ENCODE results near the gene MED12L.

The MED12L gene

GRCh38 chr3:151086484-151087456 lies 1.3 kb downstream of the MED12L start:
- peak; percentile 35 to 52 for DNase-seq (ENCODE audit: low read depth in 2 of 2)

GRCh38 chr3:151087648-151088047 lies 2.2 kb downstream of the MED12L start:
- DNase-seq (ENCODE audit: low read depth in 2 of 2): no peak

GRCh38 chr3:151091685-151092345 lies 6.4 kb downstream of the MED12L start:
- no peak for DNase-seq (ENCODE audit: low read depth in 2 of 2)

DNA sequence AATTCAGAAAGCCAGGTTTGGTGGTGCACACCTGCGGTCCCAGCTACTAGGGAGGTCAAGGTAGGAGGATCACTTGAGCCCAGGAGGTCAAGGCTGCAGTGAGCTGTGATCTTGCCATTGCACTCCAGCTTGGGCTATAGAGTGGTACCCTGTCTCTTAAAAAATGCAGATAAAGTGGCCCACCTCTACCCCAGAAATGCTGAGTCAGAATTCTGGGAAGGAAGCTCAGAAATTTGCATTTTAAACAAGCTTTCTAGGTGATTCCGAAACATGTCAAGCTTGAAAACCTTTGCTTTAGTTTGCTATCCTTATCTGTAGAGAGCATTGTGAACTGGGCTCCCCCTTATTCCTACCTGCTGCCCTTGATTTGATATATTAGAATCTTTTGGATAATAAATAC lies 7.7 kb downstream of the MED12L start:
- DNase-seq (ENCODE audit: low read depth in 2 of 2): no peak

DNA sequence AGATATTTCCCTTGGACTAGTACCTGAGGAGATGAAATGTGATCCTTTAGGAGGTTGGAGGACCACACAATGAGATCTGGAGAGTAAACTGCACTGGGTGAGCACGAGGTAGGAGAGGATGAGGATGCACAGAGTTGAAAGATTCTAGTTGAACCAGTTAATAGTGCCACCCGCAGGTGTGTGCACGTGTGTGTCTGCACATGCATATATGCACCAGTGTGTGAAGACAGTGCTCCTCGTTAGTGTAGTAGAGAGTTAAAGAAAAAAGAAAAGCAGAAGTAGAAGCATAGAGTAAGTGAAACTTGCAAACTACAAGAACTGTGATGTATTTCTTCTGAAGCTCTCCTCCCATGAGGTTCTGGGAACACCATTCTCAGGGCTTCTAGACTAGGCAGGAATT lies 8.4 kb downstream of the MED12L start:
- no peak for DNase-seq (ENCODE audit: low read depth in 2 of 2)

DNA sequence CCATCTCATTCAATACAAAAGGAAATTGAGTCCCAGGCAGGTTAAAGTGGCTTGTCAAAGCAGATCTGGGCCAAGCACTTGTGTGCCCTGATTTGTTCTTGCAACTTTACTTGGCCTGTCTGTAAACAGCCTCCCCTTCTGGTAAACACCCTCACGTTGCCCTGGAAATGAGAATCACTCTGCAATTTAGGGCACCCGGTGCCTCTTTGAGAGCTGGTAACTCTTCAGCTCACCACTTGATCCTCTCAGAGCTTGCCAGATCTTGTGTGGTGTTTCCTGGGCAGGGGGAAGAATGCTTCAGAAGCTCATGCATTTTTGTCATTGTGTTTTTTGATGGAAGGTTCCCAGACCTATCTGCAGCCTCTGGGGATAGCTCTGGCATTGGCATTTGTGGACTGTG lies 11.3 kb downstream of the MED12L start:
- no peak for DNase-seq (ENCODE audit: low read depth in 2 of 2)

DNA sequence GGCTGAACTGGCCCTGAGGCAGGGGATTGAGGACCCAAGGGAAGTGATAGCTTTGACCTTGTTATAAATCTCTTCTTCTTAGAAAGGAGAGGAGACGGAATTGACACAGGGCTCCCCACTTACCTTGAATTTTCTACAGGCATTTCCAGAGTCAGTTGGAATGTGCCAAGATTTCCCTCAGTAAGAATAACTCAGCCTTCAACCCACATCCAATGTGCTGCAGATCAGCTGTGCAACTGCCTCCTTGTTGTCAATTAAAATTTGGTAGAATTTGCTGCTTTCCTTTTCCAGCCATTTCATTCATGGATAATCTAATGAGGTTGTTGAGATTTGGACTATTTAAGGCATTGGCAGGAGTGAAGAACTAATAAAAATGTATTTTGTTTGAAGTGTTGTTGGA lies 14.6 kb downstream of the MED12L start:
- DNase-seq (ENCODE audit: low read depth in 2 of 2): no peak

- DNase-seq (ENCODE audit: low read depth in 2 of 2): no peak
These were observed 16.0 kb downstream of the MED12L start for GRCh38 chr3:151101270-151101969.

DNA sequence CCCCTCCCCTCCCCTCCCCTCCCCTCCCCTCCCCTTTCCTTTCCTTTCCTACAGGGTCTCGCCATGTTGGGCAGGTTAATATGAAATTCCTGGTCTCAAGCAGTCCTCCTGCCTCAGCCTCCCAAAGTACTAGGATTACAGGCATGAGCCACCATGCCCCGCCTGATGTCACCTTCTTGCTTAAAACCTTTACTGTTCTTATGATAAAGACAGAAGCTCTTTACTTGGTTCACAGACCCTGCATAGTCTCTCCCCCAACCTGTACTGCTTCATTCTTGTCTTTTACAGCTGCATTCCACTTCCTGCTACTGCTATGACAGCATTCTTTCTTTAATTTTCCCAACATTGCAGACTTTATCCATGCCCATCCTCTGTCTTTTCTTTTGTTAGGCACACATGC lies 20.8 kb downstream of the MED12L start:
- no peak for DNase-seq (ENCODE audit: low read depth in 2 of 2)

GRCh38 chr3:151107177-151107576 lies 21.7 kb downstream of the MED12L start:
- no peak for DNase-seq (ENCODE audit: low read depth in 2 of 2)

DNA sequence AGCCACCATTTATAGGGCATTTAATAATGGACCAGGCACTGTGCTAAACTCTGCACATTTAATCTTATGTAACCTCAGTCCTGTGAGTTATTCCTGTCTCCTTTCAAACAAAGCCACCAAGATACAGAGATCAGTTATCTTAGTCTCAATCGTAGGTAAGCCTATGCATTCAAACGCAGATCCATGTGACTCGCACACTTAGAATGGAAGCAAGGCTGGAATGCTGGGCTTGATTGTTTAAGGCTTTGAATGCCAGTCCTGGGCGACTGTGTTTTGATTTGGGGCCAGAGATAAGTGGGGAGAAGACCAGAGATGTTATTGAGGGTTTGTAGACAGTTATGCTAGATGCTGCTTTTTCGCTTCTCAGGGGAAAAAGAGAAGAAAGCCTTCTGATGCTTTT lies 22.2 kb downstream of the MED12L start:
- DNase-seq (ENCODE audit: low read depth in 2 of 2): no peak

DNA sequence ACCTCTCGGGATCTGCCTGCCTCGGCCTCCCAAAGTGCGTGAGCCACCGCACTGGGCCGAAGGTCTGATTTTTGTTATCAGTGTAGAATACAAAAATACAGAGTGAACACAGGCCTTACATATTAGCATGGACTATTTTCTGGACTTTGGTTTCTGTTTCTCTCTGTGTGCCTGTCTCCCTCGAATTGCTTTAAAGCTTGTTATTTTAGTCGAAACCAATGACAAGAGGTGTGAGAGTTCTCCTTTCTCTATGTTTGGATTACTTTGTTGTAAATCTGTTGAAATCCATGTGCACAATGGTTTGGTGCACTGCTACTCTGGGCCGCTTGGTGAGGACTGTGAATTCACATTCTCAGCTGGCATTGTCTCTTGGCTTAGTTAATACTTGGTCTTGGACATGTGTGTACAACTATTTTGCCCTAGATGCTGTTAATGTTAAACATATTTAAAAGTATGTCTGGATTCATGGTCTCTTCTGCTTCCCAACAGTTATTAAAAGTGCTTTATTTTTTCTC lies 23.9 kb downstream of the MED12L start:
- no peak for DNase-seq (ENCODE audit: low read depth in 2 of 2)

DNA sequence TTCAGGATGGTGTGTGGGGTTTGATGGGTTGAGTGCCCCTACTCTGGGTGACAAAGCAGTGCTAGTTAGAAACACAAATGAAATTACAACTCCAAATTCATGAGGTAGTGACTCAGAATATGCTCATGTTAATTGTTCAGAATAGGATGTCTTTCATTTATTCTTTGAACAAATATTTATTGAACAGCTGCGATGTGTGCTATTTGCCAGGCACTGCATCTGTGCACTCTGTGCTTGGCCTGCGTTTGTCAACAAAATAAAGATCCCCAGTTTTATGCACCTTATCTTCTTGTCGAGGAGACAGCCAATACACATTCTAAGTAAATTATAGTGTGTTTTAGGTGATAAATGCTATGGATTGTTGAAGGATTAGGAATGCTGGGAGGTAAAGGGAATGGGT lies 27.3 kb downstream of the MED12L start:
- DNase-seq (ENCODE audit: low read depth in 2 of 2): no peak

DNA sequence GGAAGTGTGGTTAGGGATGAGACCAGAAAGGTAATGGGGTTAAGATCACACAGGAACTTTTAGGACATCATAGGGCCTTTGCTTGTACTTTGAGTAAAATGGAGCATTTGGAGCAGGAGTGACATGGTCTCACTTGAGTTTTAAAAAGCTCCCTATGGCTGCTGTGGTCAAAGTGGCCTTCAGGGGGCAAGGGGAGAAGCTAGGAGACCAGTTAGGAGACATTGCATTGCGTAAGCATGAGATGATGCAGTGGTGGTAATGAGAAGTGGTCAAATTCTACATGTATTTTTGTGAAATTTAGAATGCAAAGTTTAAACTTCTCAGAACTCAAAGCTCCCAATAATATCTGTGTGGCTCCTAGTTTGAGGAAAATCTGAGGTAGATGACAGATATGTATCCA lies 27.9 kb downstream of the MED12L start:
- no peak for DNase-seq (ENCODE audit: low read depth in 2 of 2)

- DNase-seq (ENCODE audit: low read depth in 2 of 2): no peak
These were observed 31.6 kb downstream of the MED12L start for GRCh38 chr3:151117047-151117446.

GRCh38 chr3:151119188-151119587 lies 33.7 kb downstream of the MED12L start:
- DNase-seq (ENCODE audit: low read depth in 2 of 2): no peak

DNA sequence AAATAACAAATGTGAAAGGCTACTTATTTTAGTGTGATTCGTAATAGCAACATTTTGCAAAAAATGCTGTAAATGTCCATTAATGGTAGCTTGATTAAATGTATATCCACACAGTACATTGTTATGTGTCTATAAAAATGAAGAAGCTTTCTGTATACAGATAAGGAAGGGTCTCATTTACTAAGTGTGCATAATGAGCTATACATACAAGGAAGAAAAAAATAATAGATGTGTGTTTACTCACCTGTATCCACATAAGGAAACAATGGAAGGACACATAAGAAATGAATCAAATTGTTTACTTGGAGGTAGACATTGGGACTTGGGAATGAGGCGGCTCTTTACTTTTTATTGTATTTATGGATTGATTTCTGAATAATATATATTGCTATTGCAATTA lies 34.9 kb downstream of the MED12L start:
- DNase-seq (ENCODE audit: low read depth in 2 of 2): no peak

GRCh38 chr3:151121016-151121415 lies 35.6 kb downstream of the MED12L start:
- DNase-seq (ENCODE audit: low read depth in 2 of 2): no peak

GRCh38 chr3:151123827-151124226 lies 38.4 kb downstream of the MED12L start:
- no peak for DNase-seq (ENCODE audit: low read depth in 2 of 2)

DNA sequence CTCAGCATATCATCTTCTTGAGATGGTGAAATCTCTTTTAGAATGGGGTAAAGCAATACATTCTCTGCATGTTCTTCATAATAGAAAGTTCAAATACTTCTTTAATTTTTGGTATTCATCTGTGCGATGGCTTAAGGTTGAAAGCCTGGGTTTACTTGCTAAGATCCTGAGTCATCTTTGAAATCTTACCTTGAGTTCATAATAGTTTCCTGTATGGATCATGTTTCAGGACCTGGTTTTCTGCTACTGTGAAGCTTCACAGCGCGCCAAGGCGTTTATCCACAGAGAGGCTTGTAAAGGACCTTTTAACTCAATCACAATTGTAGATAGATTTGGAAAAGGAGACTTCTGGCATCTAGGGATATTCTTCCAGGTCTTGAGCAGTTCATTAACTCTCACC lies 39.0 kb downstream of the MED12L start:
- DNase-seq (ENCODE audit: low read depth in 2 of 2): no peak

DNA sequence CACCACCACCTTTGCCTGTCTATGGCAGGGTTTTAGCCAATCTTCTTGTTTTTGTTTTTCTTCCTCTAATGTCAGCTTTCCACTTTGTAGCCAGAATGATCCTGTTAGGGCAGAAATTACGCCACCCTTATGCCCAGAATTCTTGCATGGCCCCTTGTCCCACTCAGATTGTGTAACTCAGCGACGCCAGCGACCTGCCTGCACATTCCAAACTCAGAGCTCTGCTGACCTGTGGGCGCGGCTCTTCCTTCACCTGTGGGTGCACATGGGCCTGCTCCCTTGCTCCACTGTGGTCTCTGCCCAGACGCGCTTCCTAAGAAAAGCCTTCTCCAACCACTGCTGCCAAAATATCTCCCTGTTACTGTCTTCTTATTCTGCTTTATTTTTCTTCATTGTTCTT lies 45.0 kb downstream of the MED12L start:
- DNase-seq (ENCODE audit: low read depth in 2 of 2): no peak

DNA sequence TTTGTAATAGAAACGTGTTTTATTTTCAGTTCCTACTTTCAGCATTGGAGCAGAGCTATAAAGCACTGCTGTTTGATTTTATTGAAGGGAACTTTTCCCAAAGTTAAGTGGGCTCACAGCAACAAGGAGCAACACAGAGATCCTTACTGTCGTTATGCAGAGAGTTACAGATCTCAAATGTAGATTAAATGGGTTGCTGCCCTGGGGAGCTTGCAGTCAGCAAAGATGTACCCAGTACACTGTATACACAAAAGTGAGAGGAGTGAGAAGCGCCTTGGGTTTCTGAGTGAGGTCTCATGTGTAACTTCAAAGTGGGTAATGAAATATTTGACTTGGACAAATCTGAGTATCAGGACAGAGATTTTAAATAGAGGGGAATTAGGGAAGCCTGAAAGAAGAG lies 47.7 kb downstream of the MED12L start:
- no peak for DNase-seq (ENCODE audit: low read depth in 2 of 2)

All from activated CD4-positive, alpha-beta T cell treated with anti-CD3 and anti-CD28 coated beads for 24 hours (primary cell).